Neural cell (in vitro differentiated cells): ENCODE results near the gene SLC23A3. TPM values are rescaled to one million over a fixed set of nuclear protein-coding genes. Genes with fewer than 3 reads are reported as not detected.

Experiments
- H2AFZ ChIP-seq: fragments of 200-600, 300-800 bp; sonication (generic), shearing (Covaris generic); 2 replicates; pipeline ENCODE4 v1.6.0; 2014; ENCODE audit warnings: low read depth, mild to moderate bottlenecking, antibody characterized with exemption, low read length, moderate library complexity
- H3F3A ChIP-seq: fragments of 200-600 bp; shearing (Covaris generic); 2 replicates; pipeline ENCODE4 v1.6.1; 2016; ENCODE audit warnings: mild to moderate bottlenecking, moderate library complexity, mixed read lengths, antibody characterized with exemption, low read length; ENCODE audit not compliant: insufficient read depth, poor library complexity, severe bottlenecking
- H3K27ac ChIP-seq: fragments of 200-600, 300-800 bp; sonication (generic), shearing (Covaris generic); 2 replicates; pipeline ENCODE4 v1.5.1; 2014; ENCODE audit warnings: mild to moderate bottlenecking, low read length, moderate library complexity
- H3K27me3 ChIP-seq: fragments of 300-800, 200-600 bp; sonication (generic), shearing (Covaris generic); 2 replicates; pipeline ENCODE4 v1.6.0; 2014; ENCODE audit warnings: mild to moderate bottlenecking, low read depth, low read length, moderate library complexity; ENCODE audit not compliant: insufficient read depth
- H3K36me3 ChIP-seq: fragments of 300-800, 200-600 bp; sonication (generic), shearing (Covaris generic); 2 replicates; pipeline ENCODE4 v1.5.1; 2014; ENCODE audit warnings: mild to moderate bottlenecking, antibody characterized with exemption, low read length, moderate library complexity; ENCODE audit not compliant: insufficient read depth
- H3K4me2 ChIP-seq: fragments of 300-800, 200-600 bp; sonication (generic), shearing (Covaris generic); 2 replicates; pipeline ENCODE4 v1.6.0; 2014; ENCODE audit warnings: mild to moderate bottlenecking, low read length
- H3K4me3 ChIP-seq: fragments of 300-800, 200-600 bp; sonication (generic), shearing (Covaris generic); 2 replicates; pipeline ENCODE4 v1.5.1; 2014; ENCODE audit warnings: mild to moderate bottlenecking, low read length, moderate library complexity
- H3K79me2 ChIP-seq: fragments of 200-600 bp; shearing (Covaris generic); replicated peaks from 2 replicates; pipeline ENCODE4 v1.6.0; 2014; ENCODE audit warnings: mild to moderate bottlenecking, low read length, moderate library complexity; ENCODE audit not compliant: insufficient read depth
- H3K9ac ChIP-seq: fragments of 300-800, 200-600 bp; sonication (generic), shearing (Covaris generic); 2 replicates; pipeline ENCODE4 v1.6.1; 2016; ENCODE audit warnings: mild to moderate bottlenecking, low read length, mixed read lengths
- H3K9me2 ChIP-seq: fragments of 200-600 bp; shearing (Covaris generic); 2 replicates; pipeline ENCODE4 v1.6.1; 2016; ENCODE audit warnings: mild to moderate bottlenecking, low read length, mixed read lengths; ENCODE audit not compliant: insufficient read depth
- H3K9me3 ChIP-seq: fragments of 200-600, 300-800 bp; sonication (generic), shearing (Covaris generic); 2 replicates; pipeline ENCODE4 v1.6.1; 2016; ENCODE audit warnings: mild to moderate bottlenecking, mixed run types, low read length, moderate library complexity, mixed read lengths
- H4K20me1 ChIP-seq: fragments of 200-600 bp; shearing (Covaris generic); 2 replicates; pipeline ENCODE4 v1.6.1; 2016; ENCODE audit warnings: mild to moderate bottlenecking, mixed run types; ENCODE audit not compliant: insufficient read depth
- MXI1 ChIP-seq: fragments of 450-650 bp; conservative IDR thresholded peaks from 2 replicates; pipeline ENCODE4 v1.6.1; 2014; ENCODE audit warnings: antibody characterized with exemption, mild to moderate bottlenecking; ENCODE audit not compliant: poor library complexity, severe bottlenecking
- POLR2AphosphoS5 ChIP-seq: IDR thresholded peaks from 2 replicates; pipeline ENCODE4 v1.6.1; 2012
- RAD21 ChIP-seq: fragments of 450-650 bp; conservative IDR thresholded peaks from 2 replicates; pipeline ENCODE4 v1.6.1; 2014; ENCODE audit warnings: antibody characterized with exemption, mild to moderate bottlenecking, moderate library complexity
- TAF1 ChIP-seq: IDR thresholded peaks from 2 replicates; pipeline ENCODE4 v1.6.1; 2012; ENCODE audit warnings: low read depth
- polyA plus RNA-seq: library from polyadenylated mRNA; depleted of rRNA; stranded (reverse); fragments of >200 nt; gene quantifications from 2 replicates; pipeline ENCODE4 v1.2.3, GENCODE V29; 2014
- TF ChIP-seq, protein P1 (sequence below): IDR thresholded peaks from 2 replicates; pipeline ENCODE4 v1.6.1; 2012; ENCODE audit warnings: borderline replicate concordance
- TF ChIP-seq, protein P2 (sequence below): fragments of 450-650 bp; IDR thresholded peaks from 2 replicates; pipeline ENCODE4 v1.5.1; 2014; ENCODE audit warnings: antibody characterized with exemption, mild to moderate bottlenecking, moderate library complexity; ENCODE audit not compliant: poor library complexity, severe bottlenecking

SLC23A3 gene
- polyA plus RNA-seq, 1 donor from 2014 or later = 0.28 TPM

DNA sequence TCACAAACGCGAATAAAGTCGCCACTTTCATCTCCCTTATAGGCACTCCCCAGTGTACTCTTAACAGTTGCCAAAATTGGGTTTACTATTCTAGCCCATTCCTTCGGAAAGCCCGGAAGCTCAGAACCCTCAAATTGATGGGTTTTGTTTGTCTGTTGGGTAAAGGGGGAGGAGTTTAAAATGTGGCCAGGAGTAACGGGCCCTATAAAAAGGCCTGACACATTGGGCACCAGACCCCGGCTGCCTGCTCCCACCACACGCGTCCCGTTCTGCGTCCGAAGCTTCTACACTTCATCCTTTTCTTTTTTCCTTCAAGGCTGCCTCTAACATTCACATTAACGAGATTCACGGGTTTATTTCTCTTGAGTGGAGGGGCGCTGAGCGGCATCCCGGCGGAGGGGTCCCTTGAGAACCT lies 10.1 kb downstream of the SLC23A3 start:
- Histone ChIP-seq H3K27ac (peak overlapping the region; percentile 78), H3K9ac (peak overlapping the region; percentile 81)

DNA sequence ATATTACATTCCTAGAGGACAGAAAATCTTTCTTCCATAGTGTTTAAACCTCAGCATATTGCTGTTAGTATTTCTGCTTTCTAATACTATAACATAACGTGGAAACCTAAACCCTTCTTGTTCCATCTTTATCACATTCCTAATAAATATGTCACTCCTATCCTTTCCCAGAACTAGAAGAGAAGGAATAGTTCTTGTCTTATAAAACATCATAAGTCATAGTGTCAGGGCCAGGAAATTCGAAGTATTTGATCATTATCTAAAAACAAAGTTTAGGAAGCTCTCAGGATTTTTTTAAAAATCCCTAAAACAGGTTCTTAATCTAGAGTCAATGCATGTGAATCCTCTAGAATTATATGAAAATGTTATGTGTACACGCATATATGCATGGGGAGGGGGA lies 11.2 kb downstream of the SLC23A3 start:
- no peak overlapping the region for H2AFZ ChIP-seq
- no peaks in the 10 kb centered on the region for H3K79me2 ChIP-seq
- H3K27ac ChIP-seq = no peak overlapping the region
- H3K9ac ChIP-seq = no peak overlapping the region
- H3K27me3 ChIP-seq = no peaks in the 10 kb centered on the region
- no peaks in the 10 kb centered on the region for H4K20me1 ChIP-seq
- H3K4me2 ChIP-seq = no peak overlapping the region
- no peaks in the 10 kb centered on the region for H3K36me3 ChIP-seq
- H3K9me3 ChIP-seq = no peaks in the 10 kb centered on the region
- no peaks in the 10 kb centered on the region for H3F3A ChIP-seq
- no peaks in the 10 kb centered on the region for H3K9me2 ChIP-seq
- no peak overlapping the region for H3K4me3 ChIP-seq
- TF ChIP-seq MXI1 (no peak), TAF1 (no peak), POLR2AphosphoS5 (no peak), RAD21 (no peak)
- TF ChIP-seq, protein P1, sequence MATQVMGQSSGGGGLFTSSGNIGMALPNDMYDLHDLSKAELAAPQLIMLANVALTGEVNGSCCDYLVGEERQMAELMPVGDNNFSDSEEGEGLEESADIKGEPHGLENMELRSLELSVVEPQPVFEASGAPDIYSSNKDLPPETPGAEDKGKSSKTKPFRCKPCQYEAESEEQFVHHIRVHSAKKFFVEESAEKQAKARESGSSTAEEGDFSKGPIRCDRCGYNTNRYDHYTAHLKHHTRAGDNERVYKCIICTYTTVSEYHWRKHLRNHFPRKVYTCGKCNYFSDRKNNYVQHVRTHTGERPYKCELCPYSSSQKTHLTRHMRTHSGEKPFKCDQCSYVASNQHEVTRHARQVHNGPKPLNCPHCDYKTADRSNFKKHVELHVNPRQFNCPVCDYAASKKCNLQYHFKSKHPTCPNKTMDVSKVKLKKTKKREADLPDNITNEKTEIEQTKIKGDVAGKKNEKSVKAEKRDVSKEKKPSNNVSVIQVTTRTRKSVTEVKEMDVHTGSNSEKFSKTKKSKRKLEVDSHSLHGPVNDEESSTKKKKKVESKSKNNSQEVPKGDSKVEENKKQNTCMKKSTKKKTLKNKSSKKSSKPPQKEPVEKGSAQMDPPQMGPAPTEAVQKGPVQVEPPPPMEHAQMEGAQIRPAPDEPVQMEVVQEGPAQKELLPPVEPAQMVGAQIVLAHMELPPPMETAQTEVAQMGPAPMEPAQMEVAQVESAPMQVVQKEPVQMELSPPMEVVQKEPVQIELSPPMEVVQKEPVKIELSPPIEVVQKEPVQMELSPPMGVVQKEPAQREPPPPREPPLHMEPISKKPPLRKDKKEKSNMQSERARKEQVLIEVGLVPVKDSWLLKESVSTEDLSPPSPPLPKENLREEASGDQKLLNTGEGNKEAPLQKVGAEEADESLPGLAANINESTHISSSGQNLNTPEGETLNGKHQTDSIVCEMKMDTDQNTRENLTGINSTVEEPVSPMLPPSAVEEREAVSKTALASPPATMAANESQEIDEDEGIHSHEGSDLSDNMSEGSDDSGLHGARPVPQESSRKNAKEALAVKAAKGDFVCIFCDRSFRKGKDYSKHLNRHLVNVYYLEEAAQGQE = no peak
- TF ChIP-seq, protein P2, sequence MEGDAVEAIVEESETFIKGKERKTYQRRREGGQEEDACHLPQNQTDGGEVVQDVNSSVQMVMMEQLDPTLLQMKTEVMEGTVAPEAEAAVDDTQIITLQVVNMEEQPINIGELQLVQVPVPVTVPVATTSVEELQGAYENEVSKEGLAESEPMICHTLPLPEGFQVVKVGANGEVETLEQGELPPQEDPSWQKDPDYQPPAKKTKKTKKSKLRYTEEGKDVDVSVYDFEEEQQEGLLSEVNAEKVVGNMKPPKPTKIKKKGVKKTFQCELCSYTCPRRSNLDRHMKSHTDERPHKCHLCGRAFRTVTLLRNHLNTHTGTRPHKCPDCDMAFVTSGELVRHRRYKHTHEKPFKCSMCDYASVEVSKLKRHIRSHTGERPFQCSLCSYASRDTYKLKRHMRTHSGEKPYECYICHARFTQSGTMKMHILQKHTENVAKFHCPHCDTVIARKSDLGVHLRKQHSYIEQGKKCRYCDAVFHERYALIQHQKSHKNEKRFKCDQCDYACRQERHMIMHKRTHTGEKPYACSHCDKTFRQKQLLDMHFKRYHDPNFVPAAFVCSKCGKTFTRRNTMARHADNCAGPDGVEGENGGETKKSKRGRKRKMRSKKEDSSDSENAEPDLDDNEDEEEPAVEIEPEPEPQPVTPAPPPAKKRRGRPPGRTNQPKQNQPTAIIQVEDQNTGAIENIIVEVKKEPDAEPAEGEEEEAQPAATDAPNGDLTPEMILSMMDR = no peak

More for the DNA sequence above, 10.1 kb downstream of the SLC23A3 start:
- H3K27me3 ChIP-seq = no peaks in the 10 kb centered on the region
- H3K4me2 ChIP-seq = peak overlapping the region; percentile 63
- H4K20me1 ChIP-seq = no peaks in the 10 kb centered on the region
- H3K79me2 ChIP-seq = no peaks in the 10 kb centered on the region
- no peaks in the 10 kb centered on the region for H3F3A ChIP-seq
- TF ChIP-seq, protein P1 = peak; percentile 3
- no peak for TF ChIP-seq POLR2AphosphoS5
- peak overlapping the region; percentile 85 for H3K4me3 ChIP-seq
- no peaks in the 10 kb centered on the region for H3K9me3 ChIP-seq
- no peaks in the 10 kb centered on the region for H3K9me2 ChIP-seq
- no peaks in the 10 kb centered on the region for H3K36me3 ChIP-seq
- H2AFZ ChIP-seq = peak overlapping the region; percentile 66
